ENCODE results near the gene TAGLN2. TPM values are rescaled to one million over a fixed set of nuclear protein-coding genes. Genes with fewer than 3 reads are reported as not detected.

Gene TAGLN2
- total RNA-seq, 1 experiment from 2014 or later = 66.9 TPM

GRCh38 chr1:159911326-159912070 lies 13.8 kb downstream of the TAGLN2 start:
- H3K4me1 Mint-ChIP-seq = peaks cover 66% of the 10 kb centered on the region
- H3K4me3 Mint-ChIP-seq = no peak overlapping the region
- no peaks in the 10 kb centered on the region for H3K9me3 Mint-ChIP-seq
- DNase-seq (ENCODE audit: low spot score) (no peak), ATAC-seq (no peak)
- H3K36me3 Mint-ChIP-seq = no peaks in the 10 kb centered on the region
- ChIA-PET CTCF (interaction anchor here (1.1 to 1.5 kb wide), 2 partner anchors 20 to 167 kb away, joined by 3 to 4 read pairs; no protein-coding TSS in a partner anchor), POLR2A (no interaction called here)
- peak overlapping the region; percentile 32; the same call in 1 of the 2 replicates for H3K27ac Mint-ChIP-seq
- H3K27me3 Mint-ChIP-seq (ENCODE audit: low read depth) = no peaks in the 10 kb centered on the region
- no peak for TF ChIP-seq RELA (CRISPR knock-in tag; IDR thresholded peaks at IDR 0.05; ENCODE audit: borderline replicate concordance)
- no peak for TF ChIP-seq ESRRA (CRISPR knock-in tag; IDR thresholded peaks at IDR 0.05; ENCODE audit: borderline replicate concordance)
- TF ChIP-seq ZNF396 (CRISPR knock-in tag; IDR thresholded peaks at IDR 0.05; ENCODE audit: borderline replicate concordance) = no peak
- TF ChIP-seq NR3C1 (CRISPR knock-in tag; conservative IDR thresholded peaks at IDR 0.05; ENCODE audit: low read depth) = no peak
- TF ChIP-seq, protein P1, sequence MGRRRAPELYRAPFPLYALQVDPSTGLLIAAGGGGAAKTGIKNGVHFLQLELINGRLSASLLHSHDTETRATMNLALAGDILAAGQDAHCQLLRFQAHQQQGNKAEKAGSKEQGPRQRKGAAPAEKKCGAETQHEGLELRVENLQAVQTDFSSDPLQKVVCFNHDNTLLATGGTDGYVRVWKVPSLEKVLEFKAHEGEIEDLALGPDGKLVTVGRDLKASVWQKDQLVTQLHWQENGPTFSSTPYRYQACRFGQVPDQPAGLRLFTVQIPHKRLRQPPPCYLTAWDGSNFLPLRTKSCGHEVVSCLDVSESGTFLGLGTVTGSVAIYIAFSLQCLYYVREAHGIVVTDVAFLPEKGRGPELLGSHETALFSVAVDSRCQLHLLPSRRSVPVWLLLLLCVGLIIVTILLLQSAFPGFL (CRISPR knock-in tag; IDR thresholded peaks at IDR 0.05; ENCODE audit: borderline replicate concordance) = no peak
- TF ChIP-seq CDX4 (CRISPR knock-in tag; IDR thresholded peaks at IDR 0.05; ENCODE audit: borderline replicate concordance) = no peak
- TF ChIP-seq CTCF (IDR thresholded peaks at IDR 0.05) = no peak
- no peak for TF ChIP-seq TCF7 (CRISPR knock-in tag; IDR thresholded peaks at IDR 0.05; ENCODE audit: low read depth)
- TF ChIP-seq SP1 (CRISPR knock-in tag; conservative IDR thresholded peaks at IDR 0.05) = no peak
- TF ChIP-seq ATF2 (CRISPR knock-in tag; IDR thresholded peaks at IDR 0.05; ENCODE audit: borderline replicate concordance, low read depth) = no peak
- TF ChIP-seq, protein P2, sequence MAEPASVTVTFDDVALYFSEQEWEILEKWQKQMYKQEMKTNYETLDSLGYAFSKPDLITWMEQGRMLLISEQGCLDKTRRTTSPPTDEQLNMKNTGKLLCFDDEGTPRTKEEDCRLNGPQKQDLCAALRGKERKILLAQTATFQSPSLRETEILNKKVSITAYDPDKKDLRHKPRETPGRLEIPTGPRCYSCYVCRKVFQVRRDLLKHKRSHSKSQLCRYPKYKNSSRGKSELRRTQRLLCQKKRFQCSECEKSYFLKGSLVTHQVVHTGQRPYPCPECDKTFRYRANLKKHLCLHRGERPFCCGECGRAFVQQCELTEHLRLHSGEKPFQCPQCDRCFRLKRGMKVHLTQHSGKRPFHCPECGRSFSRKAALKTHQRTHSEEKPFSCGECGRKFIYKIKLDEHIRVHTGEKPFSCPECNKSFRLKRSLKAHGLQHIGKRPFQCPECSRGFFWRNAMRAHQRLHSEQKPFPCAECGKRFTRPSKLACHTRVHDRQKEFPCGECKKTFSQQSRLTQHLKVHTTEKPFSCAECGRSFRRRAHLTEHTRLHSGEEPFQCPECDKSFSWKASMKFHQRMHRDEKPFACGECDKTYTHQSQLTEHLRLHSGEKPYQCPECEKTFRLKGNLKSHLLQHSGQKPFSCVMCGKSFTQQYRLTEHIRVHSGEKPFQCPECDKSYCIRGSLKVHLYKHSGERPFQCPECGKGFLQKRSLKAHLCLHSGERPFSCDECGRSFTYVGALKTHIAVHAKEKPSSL (CRISPR knock-in tag; conservative IDR thresholded peaks at IDR 0.05) = no peak
- TF ChIP-seq, protein P3, sequence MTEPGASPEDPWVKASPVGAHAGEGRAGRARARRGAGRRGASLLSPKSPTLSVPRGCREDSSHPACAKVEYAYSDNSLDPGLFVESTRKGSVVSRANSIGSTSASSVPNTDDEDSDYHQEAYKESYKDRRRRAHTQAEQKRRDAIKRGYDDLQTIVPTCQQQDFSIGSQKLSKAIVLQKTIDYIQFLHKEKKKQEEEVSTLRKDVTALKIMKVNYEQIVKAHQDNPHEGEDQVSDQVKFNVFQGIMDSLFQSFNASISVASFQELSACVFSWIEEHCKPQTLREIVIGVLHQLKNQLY (CRISPR knock-in tag; IDR thresholded peaks at IDR 0.05) = no peak
- TF ChIP-seq, protein P4, sequence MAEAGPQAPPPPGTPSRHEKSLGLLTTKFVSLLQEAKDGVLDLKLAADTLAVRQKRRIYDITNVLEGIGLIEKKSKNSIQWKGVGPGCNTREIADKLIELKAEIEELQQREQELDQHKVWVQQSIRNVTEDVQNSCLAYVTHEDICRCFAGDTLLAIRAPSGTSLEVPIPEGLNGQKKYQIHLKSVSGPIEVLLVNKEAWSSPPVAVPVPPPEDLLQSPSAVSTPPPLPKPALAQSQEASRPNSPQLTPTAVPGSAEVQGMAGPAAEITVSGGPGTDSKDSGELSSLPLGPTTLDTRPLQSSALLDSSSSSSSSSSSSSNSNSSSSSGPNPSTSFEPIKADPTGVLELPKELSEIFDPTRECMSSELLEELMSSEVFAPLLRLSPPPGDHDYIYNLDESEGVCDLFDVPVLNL (CRISPR knock-in tag; IDR thresholded peaks at IDR 0.05; ENCODE audit: borderline replicate concordance, low read depth) = no peak
- no peak for TF ChIP-seq ZBTB43 (CRISPR knock-in tag; IDR thresholded peaks at IDR 0.05)
- TF ChIP-seq ZNF423 (CRISPR knock-in tag; IDR thresholded peaks at IDR 0.05) = no peak
